K562 (cell line): Measurements from ENCODE around the gene ATE1. TPM values are rescaled to one million over a fixed set of nuclear protein-coding genes. Genes with fewer than 3 reads are reported as not detected.

Source experiments
- ATAC-seq: fragments of 200-7000 bp; cut with Tn5 transposase; 3 replicates; pipeline ENCODE4 v1.9.1; 2020; ENCODE audit warnings: moderate library complexity
- BruUV-seq: library from RNA; stranded (reverse); fragments of 400-500 nt; replicated peaks from 2 replicates; lab custom pipeline; 2021; lab: Mats Ljungman, UMichigan
- CTCF ChIA-PET: fragments of 300-600 bp; formaldehyde crosslinking; extraction: SDS; loops from one replicate; lab custom pipeline; 2021; ENCODE audit warnings: low intra/inter-chr PET ratio; lab: Yijun Ruan, JAX
- POLR2A ChIA-PET: fragments of 300-600, 350-650 bp; sonication (Branson Sonifier 250); formaldehyde crosslinking; extraction: SDS; loops from one replicate; lab custom pipeline; 2021; ENCODE audit warnings: antibody characterized with exemption, inconsistent platforms; lab: Yijun Ruan, JAX
- DNase-seq, 4 experiments: peaks; one replicate each; pipeline versions ENCODE4 v3.0.0 to v3.0.0-alpha.2; 2011 to 2018; ENCODE audit warnings: low spot score in 3 of 4, mixed read lengths in 3 of 4; ENCODE audit errors: extremely low read depth in 1 of 4
- FAIRE-seq: peaks from 2 replicates; lab custom pipeline; 2011; peaks lifted over from hg19 to GRCh38; lab: Jason Lieb, UNC
- H2AFZ ChIP-seq: 2 replicates; pipeline ENCODE4 v1.6.0; 2011; ENCODE audit warnings: low read depth, low read length, control low read depth, inconsistent platforms
- H3K27ac ChIP-seq: fragments of 200-600 bp; 3 replicates; pipeline ENCODE4 v1.8.0; 2011; ENCODE audit warnings: low read depth, mild to moderate bottlenecking, control low read depth, inconsistent platforms, low read length, moderate library complexity, mixed read lengths; ENCODE audit errors: extremely low read depth
- H3K27me3 ChIP-seq, 2 experiments: fragments of 300-600 bp in 1 of 2; 2 replicates in 1 of 2; 3 replicates in 1 of 2; pipeline versions ENCODE4 v1.6.0 to v1.8.0; 2011; ENCODE audit warnings: inconsistent platforms in 2 of 2, low read length in 2 of 2, mild to moderate bottlenecking in 1 of 2, mixed read lengths in 1 of 2, moderate library complexity in 1 of 2; ENCODE audit not compliant: control insufficient read depth in 2 of 2, insufficient read depth in 2 of 2
- H3K36me3 ChIP-seq: fragments of 300-600 bp; 3 replicates; pipeline ENCODE4 v1.8.0; 2011; ENCODE audit warnings: mild to moderate bottlenecking, low read length, inconsistent platforms; ENCODE audit not compliant: control insufficient read depth, insufficient read depth
- H3K4me1 ChIP-seq, 2 experiments: fragments of 200-600 bp in 1 of 2; replicated peaks in 1 of 2; 2 replicates in 1 of 2; 3 replicates in 1 of 2; pipeline versions ENCODE4 v1.5.1 to v1.8.0; 2011; ENCODE audit warnings: inconsistent platforms in 2 of 2, low read length in 2 of 2, mild to moderate bottlenecking in 1 of 2, mixed read lengths in 1 of 2, moderate library complexity in 1 of 2; ENCODE audit not compliant: control insufficient read depth in 2 of 2, insufficient read depth in 2 of 2
- H3K4me2 ChIP-seq: 2 replicates; pipeline ENCODE4 v1.6.1; 2011; ENCODE audit warnings: low read length, control low read depth, inconsistent platforms, mixed read lengths; ENCODE audit not compliant: insufficient read depth
- H3K4me3 ChIP-seq: fragments of 200-600 bp; sonication (generic), shearing (Covaris generic); 2 replicates; pipeline ENCODE4 v1.5.1; 2016; ENCODE audit warnings: control low read depth, inconsistent platforms
- H3K79me2 ChIP-seq: fragments of 200-600 bp; 3 replicates; pipeline ENCODE4 v1.8.0; 2011; ENCODE audit warnings: low read length, inconsistent platforms; ENCODE audit not compliant: control insufficient read depth, insufficient read depth
- H3K9ac ChIP-seq, 2 experiments: 2 replicates each; pipeline versions ENCODE4 v1.6.0 to v1.6.1; 2011; ENCODE audit warnings: low read depth in 2 of 2, low read length in 2 of 2, control low read depth in 1 of 2, inconsistent platforms in 1 of 2, mild to moderate bottlenecking in 1 of 2, mixed read lengths in 1 of 2; ENCODE audit not compliant: insufficient read depth in 1 of 2
- H3K9me1 ChIP-seq: one replicate; pipeline ENCODE4 v1.6.0; 2011; ENCODE audit warnings: inconsistent platforms, mild to moderate bottlenecking, low read length, moderate library complexity; ENCODE audit not compliant: control insufficient read depth, insufficient read depth
- H3K9me3 ChIP-seq: replicated peaks from 2 replicates; pipeline ENCODE4 v1.5.1; 2011; ENCODE audit warnings: low read depth, low read length, inconsistent platforms; ENCODE audit not compliant: control insufficient read depth, insufficient read depth
- H4K20me1 ChIP-seq: replicated peaks from 2 replicates; pipeline ENCODE4 v1.6.1; 2011; ENCODE audit warnings: low read length, inconsistent platforms, mixed read lengths; ENCODE audit not compliant: control insufficient read depth, insufficient read depth
- CBFA2T3 ChIP-seq: fragments of 450-650 bp; IDR thresholded peaks from 2 replicates; pipeline ENCODE4 v1.6.1; 2017
- CC2D1A ChIP-seq: fragments of 450-650 bp; IDR thresholded peaks from 2 replicates; pipeline ENCODE4 v1.6.1; 2017; ENCODE audit warnings: mild to moderate bottlenecking
- COPS2 ChIP-seq: fragments of 450-650 bp; conservative IDR thresholded peaks from 2 replicates; pipeline ENCODE4 v1.6.1; 2016; ENCODE audit warnings: mild to moderate bottlenecking, moderate library complexity
- EP300 ChIP-seq: IDR thresholded peaks from 2 replicates; pipeline ENCODE4 v1.6.1; 2012; ENCODE audit warnings: low read length, improper control_type of control experiment
- GTF2F1 ChIP-seq: IDR thresholded peaks from 2 replicates; pipeline ENCODE4 v1.6.1; 2011; ENCODE audit warnings: low read depth, low read length, improper control_type of control experiment
- HMGN3 ChIP-seq: IDR thresholded peaks from 2 replicates; pipeline ENCODE4 v1.6.1; 2011; ENCODE audit warnings: borderline replicate concordance, low read depth, mild to moderate bottlenecking, mixed read lengths, low read length; ENCODE audit not compliant: insufficient read length; ENCODE audit errors: extremely low read depth
- POLR2AphosphoS5 ChIP-seq: IDR thresholded peaks from 2 replicates; pipeline ENCODE4 v1.6.1; 2011; ENCODE audit warnings: mild to moderate bottlenecking, low read depth, low read length, moderate library complexity; ENCODE audit not compliant: control insufficient read depth, insufficient read depth
- POLR2G ChIP-seq: fragments of 200-400 bp; formaldehyde crosslinking; IDR thresholded peaks from 2 replicates; pipeline ENCODE4 v1.6.1; 2017; ENCODE audit warnings: low read depth, mild to moderate bottlenecking, antibody characterized with exemption, low read length, moderate library complexity
- TRIM28 ChIP-seq: fragments of 450-650 bp; IDR thresholded peaks from 2 replicates; pipeline ENCODE4 v1.6.1; 2017
- ZZZ3 ChIP-seq: fragments of 450-650 bp; IDR thresholded peaks from 2 replicates; pipeline ENCODE4 v1.6.1; 2016; ENCODE audit warnings: antibody characterized with exemption, mild to moderate bottlenecking, moderate library complexity
- WGBS: fragments of 100-300 bp; shearing (Covaris generic); methylation state at CpG from one replicate; pipeline ENCODE4 v1.1.6; 2016; ENCODE audit warnings: low coverage, mixed read lengths; ENCODE audit not compliant: insufficient coverage; ENCODE audit errors: missing lambda C conversion rate; 5-methylcytosine and 5-hydroxymethylcytosine counted together
- in situ Hi-C: fragments of 300-500 bp; cut with MboI; formaldehyde crosslinking; loops from 4 replicates; pipeline ENCODE4 v1.15.0; 2018; ENCODE audit warnings: inconsistent platforms, mixed read lengths
- intact Hi-C: fragments of 100-400 bp; cut with micrococcal nuclease; formaldehyde crosslinking; loops from 2 replicates; pipeline ENCODE4 v1.14.2; 2022
- polyA plus RNA-seq, 8 experiments: library from polyadenylated mRNA; depleted of rRNA in 4 of 8; stranded (reverse) in 5 of 8; unstranded in 3 of 8; fragments of >200 nt; fragmentation: Nextera tagmentation in 2 of 8; fragmentation: Illumina TruSeq in 1 of 8; extraction: Ambion mirVana in 2 of 8; extraction: Trizol in 1 of 8; gene quantifications; 2 replicates each; pipeline versions ENCODE4 v1.2.1 to v1.2.3, GENCODE V29; 2011 to 2014; ENCODE audit warnings: inconsistent platforms in 1 of 8, missing spikeins in 1 of 8
- total RNA-seq, 7 experiments: library from RNA; depleted of rRNA in 6 of 7; stranded (reverse); fragments of >200 nt in 6 of 7; fragmentation: Illumina TruSeq in 2 of 7; extraction: Trizol in 2 of 7; gene quantifications; 2 replicates each; pipeline versions ENCODE4 v1.2.1 to v1.2.3, GENCODE V29; 2011 to 2021; ENCODE audit warnings: low replicate concordance in 1 of 7
- TF ChIP-seq, protein P1 (sequence below): fragments of 450-650 bp; formaldehyde crosslinking; IDR thresholded peaks from 2 replicates; pipeline ENCODE4 v1.4.0; 2020; ENCODE audit warnings: mild to moderate bottlenecking, mixed read lengths
- TF ChIP-seq, protein P2 (sequence below), 2 experiments: fragments of 450-650 bp in 1 of 2; sonication (generic) in 1 of 2; formaldehyde crosslinking in 1 of 2; IDR thresholded peaks in 1 of 2; conservative IDR thresholded peaks in 1 of 2; 2 replicates each; pipeline versions ENCODE4 v1.6.1 to v1.8.1; 2016 to 2023; ENCODE audit warnings: mild to moderate bottlenecking in 2 of 2, moderate library complexity in 2 of 2, inconsistent platforms in 1 of 2, missing genetic modification reagents in 1 of 2
- TF ChIP-seq, protein P3 (sequence below): fragments of 250-450 bp; sonication (Bioruptor Pico); IDR thresholded peaks from 2 replicates; pipeline ENCODE4 v1.6.1; 2021; ENCODE audit warnings: mild to moderate bottlenecking

The ATE1 gene
- total and polyA plus RNA-seq, 9 of the 15 experiments (the other 6 are each of a cell fraction or from before 2014, with no cell fraction given), result 3.0 to 14.2 (median 8.8) TPM

DNA sequence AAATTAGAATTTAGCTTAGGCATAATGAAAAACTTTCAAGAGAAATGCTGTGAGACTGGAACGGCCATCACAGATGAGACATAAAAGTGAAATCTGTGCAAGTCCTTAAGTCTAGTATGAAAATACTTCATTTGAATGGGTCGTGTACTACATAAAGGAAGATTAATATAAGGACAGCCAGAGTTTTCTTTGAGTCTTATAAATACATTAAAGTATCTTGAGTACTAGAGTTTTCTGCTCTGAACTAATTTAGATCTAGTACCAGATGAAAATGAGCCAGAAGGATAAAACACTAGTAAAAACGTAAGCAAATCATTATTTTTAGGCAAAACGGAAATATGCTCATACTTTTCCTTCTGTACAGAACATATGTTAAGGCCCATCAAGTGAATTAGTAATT is 93.1 kb downstream of the ATE1 start:
- CTCF ChIA-PET, result no interaction called here
- BruUV-seq, result no TSS peak
- no peak overlapping the region for H3K27ac ChIP-seq

More for the DNA sequence above, 93.1 kb downstream of the ATE1 start:
- intact Hi-C loops, result no loop called here
- Histone ChIP-seq H3K4me3 (no peak overlapping the region), H3K27me3 (no peaks in the 10 kb centered on the region), H3K79me2 (no peaks in the 10 kb centered on the region), H3K9me3 (no peaks in the 10 kb centered on the region), H3K9me1 (no peaks in the 10 kb centered on the region), H3K36me3 (0 out of 3 replicates have a peak, but pooled peaks cover 3% of the 10 kb centered on the region), H4K20me1 (no peaks in the 10 kb centered on the region), H3K4me2 (no peak overlapping the region), H3K4me1 (peaks cover 0 to 15% of the 10 kb centered on the region in 2 experiments; a peak in 4 of 5 replicates), H3K9ac (no peak overlapping the region), H2AFZ (no peak overlapping the region)
- in situ Hi-C loops, result no loop called here
- DNase-seq (no peak), FAIRE-seq (no peak), ATAC-seq (no peak)
- POLR2A ChIA-PET, result interaction anchor here (0.6 kb wide), 1 partner anchor 15 kb away, joined by 3 read pairs; no protein-coding TSS in a partner anchor
- TF ChIP-seq, protein P1, sequence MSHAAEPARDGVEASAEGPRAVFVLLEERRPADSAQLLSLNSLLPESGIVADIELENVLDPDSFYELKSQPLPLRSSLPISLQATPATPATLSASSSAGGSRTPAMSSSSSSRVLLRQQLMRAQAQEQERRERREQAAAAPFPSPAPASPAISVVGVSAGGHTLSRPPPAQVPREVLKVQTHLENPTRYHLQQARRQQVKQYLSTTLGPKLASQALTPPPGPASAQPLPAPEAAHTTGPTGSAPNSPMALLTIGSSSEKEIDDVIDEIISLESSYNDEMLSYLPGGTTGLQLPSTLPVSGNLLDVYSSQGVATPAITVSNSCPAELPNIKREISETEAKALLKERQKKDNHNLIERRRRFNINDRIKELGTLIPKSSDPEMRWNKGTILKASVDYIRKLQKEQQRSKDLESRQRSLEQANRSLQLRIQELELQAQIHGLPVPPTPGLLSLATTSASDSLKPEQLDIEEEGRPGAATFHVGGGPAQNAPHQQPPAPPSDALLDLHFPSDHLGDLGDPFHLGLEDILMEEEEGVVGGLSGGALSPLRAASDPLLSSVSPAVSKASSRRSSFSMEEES (CRISPR knock-in tag), result no peak
- TF ChIP-seq, protein P2, sequence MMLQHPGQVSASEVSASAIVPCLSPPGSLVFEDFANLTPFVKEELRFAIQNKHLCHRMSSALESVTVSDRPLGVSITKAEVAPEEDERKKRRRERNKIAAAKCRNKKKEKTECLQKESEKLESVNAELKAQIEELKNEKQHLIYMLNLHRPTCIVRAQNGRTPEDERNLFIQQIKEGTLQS (IDR thresholded peaks at IDR 0.05), result no peak
- TF ChIP-seq, protein P2 (CRISPR knock-in tag; conservative IDR thresholded peaks at IDR 0.05), result no peak
- no peak for TF ChIP-seq CBFA2T3
- TF ChIP-seq COPS2, result no peak
- TF ChIP-seq POLR2AphosphoS5, result no peak
- TF ChIP-seq, protein P3, sequence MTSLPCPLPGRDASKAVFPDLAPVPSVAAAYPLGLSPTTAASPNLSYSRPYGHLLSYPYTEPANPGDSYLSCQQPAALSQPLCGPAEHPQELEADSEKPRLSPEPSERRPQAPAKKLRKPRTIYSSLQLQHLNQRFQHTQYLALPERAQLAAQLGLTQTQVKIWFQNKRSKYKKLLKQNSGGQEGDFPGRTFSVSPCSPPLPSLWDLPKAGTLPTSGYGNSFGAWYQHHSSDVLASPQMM (CRISPR knock-in tag), result no peak
- no peak for TF ChIP-seq ZZZ3
- no peak for TF ChIP-seq CC2D1A
- TF ChIP-seq GTF2F1, result no peak
- TF ChIP-seq TRIM28, result no peak
- TF ChIP-seq POLR2G, result no peak
- TF ChIP-seq EP300, result no peak
- TF ChIP-seq HMGN3, result no peak
- WGBS, result 62% methylated on average over 4 of the region's 4 CpGs
